Parathyroid adenoma (tissue), 2 donors: ENCODE results near the gene CEP89.
"Not testable (repeated sequence)": the region's sequence is repeated elsewhere in the genome, so short reads cannot be mapped to it uniquely, and the experiment has no call there.

ENCODE experiments used
- H2AFZ ChIP-seq: fragments of 300-600 bp; sonication (generic); one replicate; pipeline ENCODE4 v1.7.0; 2017; ENCODE audit warnings: antibody characterized with exemption, mild to moderate bottlenecking
- H3K27ac ChIP-seq: fragments of 300-600 bp; sonication (generic); one replicate; pipeline ENCODE4 v1.7.0; 2017
- H3K27me3 ChIP-seq: fragments of 300-600 bp; sonication (generic); one replicate; pipeline ENCODE4 v1.7.0; 2017; ENCODE audit warnings: low read length; ENCODE audit not compliant: control insufficient read depth, insufficient read depth
- H3K36me3 ChIP-seq: fragments of 300-600 bp; sonication (generic); one replicate; pipeline ENCODE4 v1.7.0; 2017; ENCODE audit warnings: low read length; ENCODE audit not compliant: control insufficient read depth, insufficient read depth
- H3K4me1 ChIP-seq: fragments of 300-600 bp; sonication (generic); one replicate; pipeline ENCODE4 v1.7.0; 2017; ENCODE audit warnings: control low read depth
- H3K4me2 ChIP-seq: fragments of 300-600 bp; sonication (generic); one replicate; pipeline ENCODE4 v1.7.0; 2017; ENCODE audit warnings: low read length
- H3K4me3 ChIP-seq: fragments of 300-600 bp; sonication (generic); one replicate; pipeline ENCODE4 v1.7.0; 2017; ENCODE audit warnings: low read depth, low read length
- H3K79me2 ChIP-seq: fragments of 300-600 bp; sonication (generic); one replicate; pipeline ENCODE4 v1.7.0; 2017; ENCODE audit warnings: control low read depth
- H3K9ac ChIP-seq: fragments of 300-600 bp; sonication (generic); one replicate; pipeline ENCODE4 v1.7.0; 2017; ENCODE audit warnings: mild to moderate bottlenecking
- H3K9me3 ChIP-seq: fragments of 300-600 bp; sonication (generic); one replicate; pipeline ENCODE4 v1.7.0; 2017; ENCODE audit warnings: low read length; ENCODE audit not compliant: control insufficient read depth
- TF ChIP-seq, protein P1 (sequence below): fragments of 300-600 bp; sonication (generic); IDR thresholded peaks from one replicate; pipeline ENCODE4 v1.7.0; 2017; ENCODE audit warnings: antibody characterized with exemption, mild to moderate bottlenecking
- donor health status: primary hyperparathyroidism.

CEP89 gene

DNA sequence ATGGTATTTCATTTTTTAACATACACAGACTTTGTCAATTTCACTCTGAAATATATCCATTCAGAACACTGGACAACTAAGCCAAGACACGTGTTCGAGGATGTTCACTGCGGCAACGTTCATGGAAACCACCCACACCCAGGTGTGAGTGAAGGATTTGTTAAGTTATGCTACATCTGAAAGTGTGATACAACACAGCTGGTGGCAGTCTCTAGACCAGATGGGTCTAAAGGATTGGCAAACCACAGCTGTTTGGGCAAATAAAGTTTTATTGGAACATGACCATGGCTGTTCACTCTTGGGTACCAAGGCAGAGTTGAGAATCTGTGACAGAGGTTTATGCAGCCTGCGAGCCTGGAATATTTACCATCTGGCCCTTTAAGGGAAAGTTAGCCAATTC, 114.2 kb downstream of the CEP89 start:
- Histone ChIP-seq H3K9me3 (no peaks in the 10 kb centered on the region), H3K9ac (no peak overlapping the region), H3K79me2 (no peaks in the 10 kb centered on the region), H3K4me2 (no peak overlapping the region), H2AFZ (no peak overlapping the region), H3K4me3 (no peak overlapping the region), H3K4me1 (no peaks in the 10 kb centered on the region), H3K36me3 (no peaks in the 10 kb centered on the region), H3K27ac (no peak overlapping the region), H3K27me3 (no peaks in the 10 kb centered on the region)
- TF ChIP-seq, protein P1, sequence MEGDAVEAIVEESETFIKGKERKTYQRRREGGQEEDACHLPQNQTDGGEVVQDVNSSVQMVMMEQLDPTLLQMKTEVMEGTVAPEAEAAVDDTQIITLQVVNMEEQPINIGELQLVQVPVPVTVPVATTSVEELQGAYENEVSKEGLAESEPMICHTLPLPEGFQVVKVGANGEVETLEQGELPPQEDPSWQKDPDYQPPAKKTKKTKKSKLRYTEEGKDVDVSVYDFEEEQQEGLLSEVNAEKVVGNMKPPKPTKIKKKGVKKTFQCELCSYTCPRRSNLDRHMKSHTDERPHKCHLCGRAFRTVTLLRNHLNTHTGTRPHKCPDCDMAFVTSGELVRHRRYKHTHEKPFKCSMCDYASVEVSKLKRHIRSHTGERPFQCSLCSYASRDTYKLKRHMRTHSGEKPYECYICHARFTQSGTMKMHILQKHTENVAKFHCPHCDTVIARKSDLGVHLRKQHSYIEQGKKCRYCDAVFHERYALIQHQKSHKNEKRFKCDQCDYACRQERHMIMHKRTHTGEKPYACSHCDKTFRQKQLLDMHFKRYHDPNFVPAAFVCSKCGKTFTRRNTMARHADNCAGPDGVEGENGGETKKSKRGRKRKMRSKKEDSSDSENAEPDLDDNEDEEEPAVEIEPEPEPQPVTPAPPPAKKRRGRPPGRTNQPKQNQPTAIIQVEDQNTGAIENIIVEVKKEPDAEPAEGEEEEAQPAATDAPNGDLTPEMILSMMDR = no peak

DNA sequence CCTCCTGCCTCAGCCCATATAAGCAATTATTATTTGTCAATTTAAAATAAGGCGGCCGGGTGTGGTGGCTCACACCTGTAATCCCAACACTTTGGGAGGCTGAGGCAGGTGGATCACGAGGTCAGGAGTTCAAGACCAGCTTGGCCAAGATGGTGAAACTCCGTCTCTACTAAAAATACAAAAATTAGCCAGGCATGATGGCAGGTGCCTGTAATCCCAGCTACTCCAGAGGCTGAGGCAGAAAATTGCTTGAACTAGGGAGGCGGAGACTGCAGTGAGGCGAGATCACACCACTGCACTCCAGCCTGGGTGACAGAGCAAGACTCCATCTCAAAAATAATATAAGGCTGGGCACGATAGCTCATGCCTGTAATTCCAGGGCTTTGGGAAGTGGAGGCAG, 114.9 kb downstream of the CEP89 start:
- not testable (repeated sequence) for H3K27ac ChIP-seq

DNA sequence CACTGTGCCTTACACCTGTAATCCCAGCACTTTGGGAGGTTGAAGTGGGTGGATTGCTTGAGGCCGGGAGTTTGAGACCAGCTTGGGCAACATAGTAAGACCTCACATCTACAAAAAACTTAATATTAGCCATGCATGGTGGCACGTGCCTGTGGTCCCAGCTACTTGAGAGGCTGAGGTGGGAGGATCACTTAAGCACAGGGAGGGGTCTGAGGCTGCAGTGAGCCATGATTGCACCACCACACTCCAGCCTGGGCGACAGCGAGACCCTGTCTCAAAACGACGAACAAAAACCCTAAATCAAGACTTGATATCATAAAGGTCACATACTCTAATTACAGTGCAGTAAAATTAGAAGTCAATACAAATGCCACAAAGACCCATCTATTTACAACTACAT, 119.5 kb downstream of the CEP89 start:
- Histone ChIP-seq H3K9me3 (no peaks in the 10 kb centered on the region), H3K27me3 (no peaks in the 10 kb centered on the region), H3K27ac (no peak overlapping the region), H3K36me3 (no peaks in the 10 kb centered on the region), H3K4me3 (no peak overlapping the region), H3K4me2 (no peak overlapping the region), H3K9ac (no peak overlapping the region), H3K79me2 (no peaks in the 10 kb centered on the region), H2AFZ (no peak overlapping the region), H3K4me1 (no peaks in the 10 kb centered on the region)
- TF ChIP-seq, protein P1 = no peak

More for the DNA sequence above, 114.9 kb downstream of the CEP89 start:
- H3K27me3 ChIP-seq, H3K9me3 ChIP-seq, H3K79me2 ChIP-seq, H3K9ac ChIP-seq, H2AFZ ChIP-seq, H3K4me3 ChIP-seq, H3K4me2 ChIP-seq, H3K4me1 ChIP-seq, H3K36me3 ChIP-seq: not testable (repeated sequence)

DNA sequence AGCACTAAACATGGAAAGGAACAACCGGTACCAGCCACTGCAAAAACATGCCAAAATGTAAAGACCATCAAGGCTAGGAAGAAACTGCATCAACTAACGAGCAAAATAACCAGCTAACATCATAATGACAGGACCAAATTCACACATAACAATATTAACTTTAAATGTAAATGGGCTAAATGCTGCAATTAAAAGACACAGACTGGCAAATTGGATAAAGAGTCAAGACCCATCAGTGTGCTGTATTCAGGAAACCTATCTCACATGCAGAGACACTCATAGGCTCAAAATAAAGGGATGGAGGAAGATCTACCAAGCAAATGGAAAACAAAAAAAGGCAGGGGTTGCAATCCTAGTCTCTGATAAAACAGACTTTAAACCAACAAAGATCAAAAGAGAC, 123.7 kb downstream of the CEP89 start:
- H3K4me2 ChIP-seq, H3K36me3 ChIP-seq, H3K9me3 ChIP-seq, H3K4me3 ChIP-seq, H3K4me1 ChIP-seq, H3K27ac ChIP-seq, H2AFZ ChIP-seq, H3K79me2 ChIP-seq, H3K27me3 ChIP-seq, H3K9ac ChIP-seq: not testable (repeated sequence)

DNA sequence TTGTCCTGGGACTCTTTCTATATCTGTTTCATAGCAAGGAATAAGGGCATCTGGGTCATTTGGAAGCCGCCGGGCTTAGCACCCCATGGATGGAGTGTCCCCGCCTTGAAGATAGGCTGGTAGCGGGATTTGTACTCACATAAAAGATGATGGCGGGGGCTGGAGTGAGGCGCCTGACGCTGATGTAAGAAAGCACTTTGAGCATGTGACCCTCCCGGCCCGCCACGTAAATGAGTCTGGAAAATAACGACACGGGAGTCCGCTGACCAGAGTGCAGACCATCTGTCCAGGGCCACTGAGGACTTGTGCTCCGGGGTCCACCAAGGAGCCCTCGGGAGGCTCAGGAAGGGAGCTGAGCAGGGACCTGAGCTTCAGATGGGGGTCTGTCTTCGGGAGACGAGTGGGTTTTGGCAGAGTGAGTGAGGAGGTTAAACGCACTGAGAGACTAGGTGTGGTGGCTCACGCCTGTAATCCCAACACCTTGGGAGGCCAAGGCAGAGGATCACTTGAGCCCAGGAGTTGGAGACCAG, 128.0 kb downstream of the CEP89 start:
- Histone ChIP-seq H3K4me1 (no peaks in the 10 kb centered on the region), H3K9ac (no peak overlapping the region), H3K27ac (no peak overlapping the region), H2AFZ (no peak overlapping the region), H3K27me3 (no peaks in the 10 kb centered on the region), H3K36me3 (no peaks in the 10 kb centered on the region), H3K4me3 (no peak overlapping the region), H3K9me3 (no peaks in the 10 kb centered on the region), H3K79me2 (no peaks in the 10 kb centered on the region), H3K4me2 (no peak overlapping the region)
- TF ChIP-seq, protein P1 = no peak

DNA sequence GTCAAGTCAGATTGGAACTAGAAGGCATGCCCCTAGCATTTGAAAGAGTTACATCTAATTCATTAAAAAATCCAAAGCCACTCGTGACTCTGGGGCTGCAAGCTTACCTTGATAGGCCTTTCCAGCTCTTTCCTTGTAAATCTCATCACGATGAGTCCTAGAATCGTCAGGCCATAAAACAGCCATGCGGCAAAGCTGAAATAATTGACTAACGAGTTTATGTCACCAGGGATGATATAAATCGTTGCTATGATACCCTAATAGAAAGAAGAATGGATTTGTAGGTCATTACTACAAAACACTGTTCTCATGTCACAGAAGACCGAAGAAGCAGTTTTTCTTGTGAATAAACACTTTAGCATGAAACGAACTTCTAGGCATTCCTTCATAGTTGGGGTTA, 129.7 kb downstream of the CEP89 start:
- Histone ChIP-seq H3K4me2 (no peak overlapping the region), H3K9ac (no peak overlapping the region), H3K27me3 (no peaks in the 10 kb centered on the region), H3K4me3 (no peak overlapping the region), H3K36me3 (no peaks in the 10 kb centered on the region), H3K79me2 (no peaks in the 10 kb centered on the region), H3K27ac (no peak overlapping the region), H3K4me1 (no peaks in the 10 kb centered on the region), H3K9me3 (no peaks in the 10 kb centered on the region), H2AFZ (no peak overlapping the region)
- TF ChIP-seq, protein P1 = no peak
